ENCODE results near the gene GRIN2D. TPM values are rescaled to one million over a fixed set of nuclear protein-coding genes. Genes with fewer than 3 reads are reported as not detected.

GRIN2D gene
- polyA plus RNA-seq, 1 donor: 1.4 TPM

- no peak for DNase-seq (ENCODE audit: low read depth)
These were observed 48.0 kb downstream of the GRIN2D start for GRCh38 chr19:48441360-48442050.

DNA sequence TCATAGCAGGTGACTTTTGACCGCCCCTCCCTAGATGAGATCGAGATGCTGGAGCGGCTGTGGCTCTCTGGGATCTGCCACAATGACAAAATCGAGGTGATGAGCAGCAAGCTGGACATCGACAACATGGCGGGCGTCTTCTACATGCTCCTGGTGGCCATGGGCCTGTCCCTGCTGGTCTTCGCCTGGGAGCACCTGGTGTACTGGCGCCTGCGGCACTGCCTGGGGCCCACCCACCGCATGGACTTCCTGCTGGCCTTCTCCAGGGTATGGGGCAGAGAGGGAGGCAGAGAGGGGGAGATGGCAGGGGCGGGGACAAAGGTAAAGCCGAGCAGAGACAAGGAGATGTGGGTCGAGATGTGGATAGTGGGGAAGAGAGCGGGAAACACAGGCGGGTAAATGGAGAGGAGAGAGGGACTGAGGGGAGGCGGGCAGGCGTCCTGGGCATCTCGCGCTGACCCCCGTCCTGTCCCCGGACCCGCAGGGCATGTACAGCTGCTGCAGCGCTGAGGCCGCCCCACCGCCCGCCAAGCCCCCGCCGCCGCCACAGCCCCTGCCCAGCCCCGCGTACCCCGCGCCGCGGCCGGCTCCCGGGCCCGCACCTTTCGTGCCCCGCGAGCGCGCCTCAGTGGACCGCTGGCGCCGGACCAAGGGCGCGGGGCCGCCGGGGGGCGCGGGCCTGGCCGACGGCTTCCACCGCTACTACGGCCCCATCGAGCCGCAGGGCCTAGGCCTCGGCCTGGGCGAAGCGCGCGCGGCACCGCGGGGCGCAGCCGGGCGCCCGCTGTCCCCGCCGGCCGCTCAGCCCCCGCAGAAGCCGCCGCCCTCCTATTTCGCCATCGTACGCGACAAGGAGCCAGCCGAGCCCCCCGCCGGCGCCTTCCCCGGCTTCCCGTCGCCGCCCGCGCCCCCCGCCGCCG lies 48.9 kb downstream of the GRIN2D start:
- no peak for DNase-seq (ENCODE audit: low read depth)

DNA sequence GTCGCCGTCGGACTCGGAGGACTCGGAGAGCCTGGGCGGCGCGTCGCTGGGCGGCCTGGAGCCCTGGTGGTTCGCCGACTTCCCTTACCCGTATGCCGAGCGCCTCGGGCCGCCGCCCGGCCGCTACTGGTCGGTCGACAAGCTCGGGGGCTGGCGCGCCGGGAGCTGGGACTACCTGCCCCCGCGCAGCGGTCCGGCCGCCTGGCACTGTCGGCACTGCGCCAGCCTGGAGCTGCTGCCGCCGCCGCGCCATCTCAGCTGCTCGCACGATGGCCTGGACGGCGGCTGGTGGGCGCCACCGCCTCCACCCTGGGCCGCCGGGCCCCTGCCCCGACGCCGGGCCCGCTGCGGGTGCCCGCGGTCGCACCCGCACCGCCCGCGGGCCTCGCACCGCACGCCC lies 49.8 kb downstream of the GRIN2D start:
- DNase-seq (ENCODE audit: low read depth): no peak

Other genes starting within 250 kb of the GRIN2D start
- 21.7 TPM for gene LIG1, start 223.3 kb upstream of the GRIN2D start, polyA plus RNA-seq (ENCODE audit: insufficient read length)
- gene ZSWIM9, start 223.0 kb upstream of the GRIN2D start, polyA plus RNA-seq (ENCODE audit: insufficient read length): 4.5 TPM
- gene CARD8, start 137.8 kb upstream of the GRIN2D start, polyA plus RNA-seq (ENCODE audit: insufficient read length): 36.1 TPM
- gene ZNF114, start 123.6 kb upstream of the GRIN2D start, polyA plus RNA-seq (ENCODE audit: insufficient read length): 1.9 TPM
- 143 TPM for gene EMP3, start 68.1 kb upstream of the GRIN2D start, polyA plus RNA-seq (ENCODE audit: insufficient read length)
- 18.6 TPM for gene TMEM143, start 29.7 kb upstream of the GRIN2D start, polyA plus RNA-seq (ENCODE audit: insufficient read length)
- not detected for gene SYNGR4, start 29.3 kb upstream of the GRIN2D start, polyA plus RNA-seq (ENCODE audit: insufficient read length)
- 109 TPM for gene KDELR1, start 2.1 kb upstream of the GRIN2D start, polyA plus RNA-seq (ENCODE audit: insufficient read length)
- 23.2 TPM for gene GRWD1, start 52.3 kb downstream of the GRIN2D start, polyA plus RNA-seq (ENCODE audit: insufficient read length)
- gene KCNJ14, start 61.9 kb downstream of the GRIN2D start, polyA plus RNA-seq (ENCODE audit: insufficient read length): 0.81 TPM
- 45.7 TPM for gene CYTH2, start 75.7 kb downstream of the GRIN2D start, polyA plus RNA-seq (ENCODE audit: insufficient read length)
- not detected for gene LMTK3, start 118.2 kb downstream of the GRIN2D start, polyA plus RNA-seq (ENCODE audit: insufficient read length)
- gene SULT2B1, start 158.5 kb downstream of the GRIN2D start, polyA plus RNA-seq (ENCODE audit: insufficient read length): 0.10 TPM
- not detected for gene SPACA4, start 213.1 kb downstream of the GRIN2D start, polyA plus RNA-seq (ENCODE audit: insufficient read length)
- gene FAM83E, start 221.4 kb downstream of the GRIN2D start, polyA plus RNA-seq (ENCODE audit: insufficient read length): not detected
- gene RPL18, start 225.5 kb downstream of the GRIN2D start, polyA plus RNA-seq (ENCODE audit: insufficient read length): 1,725 TPM
- gene SPHK2, start 225.8 kb downstream of the GRIN2D start, polyA plus RNA-seq (ENCODE audit: insufficient read length): 9.0 TPM
- gene DBP, start 243.7 kb downstream of the GRIN2D start, polyA plus RNA-seq (ENCODE audit: insufficient read length): 5.2 TPM